HepG2 (cell line): Measurements from ENCODE around the gene ROMO1. TPM values are rescaled to one million over a fixed set of nuclear protein-coding genes. Genes with fewer than 3 reads are reported as not detected.

ENCODE experiments used
- ARID4A ChIP-seq: sonication (generic); formaldehyde crosslinking; IDR thresholded peaks from 2 replicates; pipeline ENCODE4 v1.5.0; 2020; ENCODE audit warnings: mild to moderate bottlenecking, missing genetic modification reagents, borderline replicate concordance
- ATF7-NPFF ChIP-seq: sonication (generic); formaldehyde crosslinking; IDR thresholded peaks from 2 replicates; pipeline ENCODE4 v1.8.1; 2023; ENCODE audit warnings: mild to moderate bottlenecking, low read depth, missing genetic modification reagents, moderate library complexity
- CEBPG ChIP-seq: IDR thresholded peaks from 2 replicates; pipeline ENCODE4 v1.6.1; 2016
- ESRRA ChIP-seq: sonication (generic); formaldehyde crosslinking; IDR thresholded peaks from 2 replicates; pipeline ENCODE4 v1.5.1; 2020; ENCODE audit warnings: mild to moderate bottlenecking, low read depth, missing genetic modification reagents
- FOXA1 ChIP-seq, 2 experiments: fragments of 450-650 bp in 1 of 2; sonication (generic) in 1 of 2; formaldehyde crosslinking in 1 of 2; IDR thresholded peaks; 2 replicates each; pipeline versions ENCODE4 v1.4.0 to v1.6.1; 2016 to 2020; ENCODE audit warnings: missing genetic modification reagents in 1 of 2
- NFATC3 ChIP-seq: sonication (generic); formaldehyde crosslinking; IDR thresholded peaks from 2 replicates; pipeline ENCODE4 v1.5.1; 2020; ENCODE audit warnings: mild to moderate bottlenecking, missing genetic modification reagents
- NFIC ChIP-seq: IDR thresholded peaks from 2 replicates; pipeline ENCODE4 v1.6.1; 2012; ENCODE audit warnings: mild to moderate bottlenecking, low read length, inconsistent platforms
- NR2F2 ChIP-seq: IDR thresholded peaks from 2 replicates; pipeline ENCODE4 v1.6.1; 2012; ENCODE audit warnings: low read depth, inconsistent platforms, borderline replicate concordance
- PLSCR1 ChIP-seq: sonication (generic); formaldehyde crosslinking; IDR thresholded peaks from 2 replicates; pipeline ENCODE4 v1.5.0; 2020; ENCODE audit warnings: missing genetic modification reagents, mild to moderate bottlenecking, borderline replicate concordance
- PREB ChIP-seq: sonication (generic); formaldehyde crosslinking; IDR thresholded peaks from 2 replicates; pipeline ENCODE4 v1.4.0; 2020; ENCODE audit warnings: missing genetic modification reagents
- RELA ChIP-seq: sonication (generic); formaldehyde crosslinking; IDR thresholded peaks from 2 replicates; pipeline ENCODE4 v1.4.0; 2020; ENCODE audit warnings: missing genetic modification reagents
- RFX5 ChIP-seq: IDR thresholded peaks from 2 replicates; pipeline ENCODE4 v1.6.1; 2011; ENCODE audit warnings: low read depth, low read length, improper control_type of control experiment
- SP4 ChIP-seq: sonication (generic); formaldehyde crosslinking; IDR thresholded peaks from 2 replicates; pipeline ENCODE4 v1.8.1; 2023; ENCODE audit warnings: mild to moderate bottlenecking, missing genetic modification reagents
- ZBTB21 ChIP-seq: sonication (generic); formaldehyde crosslinking; IDR thresholded peaks from 2 replicates; pipeline ENCODE4 v1.4.0; 2020; ENCODE audit warnings: missing genetic modification reagents
- ZNF276 ChIP-seq: sonication (generic); formaldehyde crosslinking; IDR thresholded peaks from 2 replicates; pipeline ENCODE4 v1.4.0; 2020; ENCODE audit warnings: mild to moderate bottlenecking, low read depth, missing genetic modification reagents
- ZNF614 ChIP-seq: IDR thresholded peaks from 2 replicates; pipeline ENCODE4 v1.6.1; 2018; ENCODE audit warnings: missing biosample characterization, missing genetic modification reagents, inconsistent platforms, borderline replicate concordance
- ZNF652 ChIP-seq: IDR thresholded peaks from 2 replicates; pipeline ENCODE4 v1.6.1; 2016; ENCODE audit warnings: low read depth, borderline replicate concordance
- ZNF691 ChIP-seq: sonication (generic); formaldehyde crosslinking; IDR thresholded peaks from 2 replicates; pipeline ENCODE4 v1.4.0; 2020; ENCODE audit warnings: missing genetic modification reagents, low read depth, mild to moderate bottlenecking, borderline replicate concordance
- ZNF776 ChIP-seq: sonication (generic); formaldehyde crosslinking; IDR thresholded peaks from 2 replicates; pipeline ENCODE4 v1.4.0; 2020; ENCODE audit warnings: mild to moderate bottlenecking, missing genetic modification reagents
- polyA plus RNA-seq, 8 experiments: library from polyadenylated mRNA; depleted of rRNA in 3 of 8; stranded (reverse) in 7 of 8; unstranded in 1 of 8; fragments of >200 nt; fragmentation: Illumina TruSeq in 4 of 8; extraction: Trizol in 4 of 8; gene quantifications; 2 replicates each; pipeline versions ENCODE4 v1.2.1 to v1.2.3, GENCODE V29; 2011 to 2016; ENCODE audit warnings: low read depth in 4 of 8, missing spikeins in 1 of 8, mixed read lengths in 1 of 8; ENCODE audit not compliant: insufficient read depth in 1 of 8
- total RNA-seq, 5 experiments: library from RNA; depleted of rRNA; stranded (reverse); fragments of >200 nt; fragmentation: Illumina TruSeq; extraction: Trizol; gene quantifications; 2 replicates each; pipeline ENCODE4 v1.2.3, GENCODE V29; 2016; ENCODE audit warnings: low read depth in 1 of 5
- TF ChIP-seq, protein P1 (sequence below): IDR thresholded peaks from 2 replicates; pipeline ENCODE4 v1.6.1; 2012; ENCODE audit warnings: inconsistent platforms

ROMO1 gene
- total and polyA plus RNA-seq, 2 of the 13 experiments (the other 11 are each of a cell fraction or from before 2014, with no cell fraction given), result 636 to 755 TPM

- TF ChIP-seq ATF7-NPFF (CRISPR knock-in tag) (peak; percentile 99), NFIC (no peak), RFX5 (0 out of 2 replicates have a peak, but pooled peaks have one; percentile 48), ZNF652 (peak; percentile 71; the same call in 1 of the 2 replicates), ZNF614 (CRISPR knock-in tag) (peak; percentile 92; the same call in 1 of the 2 replicates), PREB (CRISPR knock-in tag) (no peak; the same call in none of the 2 replicates), ZNF276 (CRISPR knock-in tag) (peak; percentile 88), PLSCR1 (peak; percentile 96; the same call in 1 of the 2 replicates), FOXA1 (IDR thresholded peaks at IDR 0.05) (no peak), FOXA1 (CRISPR knock-in tag; IDR thresholded peaks at IDR 0.05) (no peak; the same call in none of the 2 replicates), NFATC3 (CRISPR knock-in tag) (peak; percentile 95), ESRRA (peak; percentile 94), ZNF776 (CRISPR knock-in tag) (peak; percentile 99), CEBPG (CRISPR knock-in tag) (peak; percentile 14; the same call in 1 of the 2 replicates), RELA (peak; percentile 54; the same call in 1 of the 2 replicates), ZNF691 (peak; percentile 70; the same call in 1 of the 2 replicates), NR2F2 (peak; percentile 51; the same call in 1 of the 2 replicates), ZBTB21 (CRISPR knock-in tag) (no peak), ARID4A (CRISPR knock-in tag) (peak; percentile 99), SP4 (CRISPR knock-in tag) (peak; percentile 31; the same call in 1 of the 2 replicates)
- TF ChIP-seq, protein P1, sequence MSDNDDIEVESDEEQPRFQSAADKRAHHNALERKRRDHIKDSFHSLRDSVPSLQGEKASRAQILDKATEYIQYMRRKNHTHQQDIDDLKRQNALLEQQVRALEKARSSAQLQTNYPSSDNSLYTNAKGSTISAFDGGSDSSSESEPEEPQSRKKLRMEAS, result peak; percentile 97
Measured at GRCh38 chr20:35699127-35699956, at the start of gene ROMO1, which contains the start of gene NFS1 (continued).
